ENCODE measurements around the gene MSANTD7. TPM values are rescaled to one million over a fixed set of nuclear protein-coding genes. Genes with fewer than 3 reads are reported as not detected.

The MSANTD7 gene
- total RNA-seq, 1 experiment from 2014 or later: 23.1 TPM

DNA sequence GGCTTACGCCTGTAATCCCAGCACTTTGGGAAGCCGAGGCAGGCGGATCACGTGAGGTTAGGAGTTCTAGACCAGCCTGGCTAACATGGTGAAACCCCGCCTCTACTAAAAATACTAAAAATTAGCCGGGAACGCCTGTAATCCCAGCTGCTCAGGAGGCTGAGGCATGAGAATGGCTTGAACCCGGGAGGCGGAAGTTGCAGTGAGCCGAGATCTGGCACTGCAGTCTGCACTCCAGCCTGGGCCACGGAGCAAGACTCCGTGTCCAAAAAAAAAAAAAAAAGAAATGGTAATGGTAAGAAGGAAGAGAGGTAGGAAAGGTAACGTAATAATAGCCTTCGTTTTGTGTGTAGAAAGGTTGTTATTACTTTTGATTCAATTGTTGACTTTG, 1.2 kb downstream of the MSANTD7 start:
- Histone ChIP-seq H3K23ac (ENCODE audit: insufficient read length, low read depth, low read length) (no peak overlapping the region), H3K79me1 (ENCODE audit: insufficient read depth, low read depth, low read length, poor library complexity, severe bottlenecking) (no peaks in the 10 kb centered on the region), H3K18ac (ENCODE audit: insufficient read length, low read depth, low read length) (no peak overlapping the region), H2BK12ac (ENCODE audit: insufficient read length, low read depth, low read length) (no peak overlapping the region), H3K4me2 (ENCODE audit: insufficient read depth, insufficient read length, low read length) (peak overlapping the region; percentile 88), H3K14ac (ENCODE audit: insufficient read depth, low read length) (no peak overlapping the region), H3K4ac (ENCODE audit: low read depth, low read length) (no peak overlapping the region), H2BK20ac (ENCODE audit: low read depth, low read length, poor library complexity, severe bottlenecking) (no peak overlapping the region), H2BK120ac (ENCODE audit: low read depth, low read length, poor library complexity, severe bottlenecking) (no peak overlapping the region), H2BK5ac (ENCODE audit: insufficient read length, low read length) (no peak overlapping the region), H3T11ph (ENCODE audit: low read length) (no peak overlapping the region), H4K20me1 (ENCODE audit: control insufficient read depth, insufficient read depth, insufficient read length) (no peaks in the 10 kb centered on the region), H2AK5ac (ENCODE audit: insufficient read length, low read length) (no peak overlapping the region), H3K9ac (ENCODE audit: extremely low read depth, insufficient read length, low read length) (peak overlapping the region; percentile 94), H3K27me3 (ENCODE audit: insufficient read depth, low read length) (no peaks in the 10 kb centered on the region), H3K4me1 (ENCODE audit: insufficient read depth, low read length) (peaks cover 2% of the 10 kb centered on the region; the same call in 1 of the 2 replicates), H3K9me3 (ENCODE audit: control insufficient read depth, low read depth, low read length) (no peaks in the 10 kb centered on the region), H3K27ac (ENCODE audit: insufficient read length, low read depth, low read length) (no peak overlapping the region), H4K8ac (replicated peaks; ENCODE audit: insufficient read length, low read depth, low read length) (no peak overlapping the region), H3K56ac (ENCODE audit: insufficient read length, low read depth, low read length) (no peak overlapping the region), H4K91ac (ENCODE audit: insufficient read length, low read depth, low read length) (no peak overlapping the region), H4K5ac (ENCODE audit: insufficient read length, low read depth, low read length) (no peak overlapping the region), H2AFZ (ENCODE audit: low read length) (no peak overlapping the region), H3K79me2 (ENCODE audit: insufficient read depth, low read length) (peaks cover 6% of the 10 kb centered on the region; the same call in 1 of the 2 replicates), H2BK15ac (ENCODE audit: low read depth, low read length) (no peak overlapping the region), H3K23me2 (ENCODE audit: insufficient read length, low read depth, low read length, poor library complexity, severe bottlenecking) (no peaks in the 10 kb centered on the region)
- TF ChIP-seq, protein P1, sequence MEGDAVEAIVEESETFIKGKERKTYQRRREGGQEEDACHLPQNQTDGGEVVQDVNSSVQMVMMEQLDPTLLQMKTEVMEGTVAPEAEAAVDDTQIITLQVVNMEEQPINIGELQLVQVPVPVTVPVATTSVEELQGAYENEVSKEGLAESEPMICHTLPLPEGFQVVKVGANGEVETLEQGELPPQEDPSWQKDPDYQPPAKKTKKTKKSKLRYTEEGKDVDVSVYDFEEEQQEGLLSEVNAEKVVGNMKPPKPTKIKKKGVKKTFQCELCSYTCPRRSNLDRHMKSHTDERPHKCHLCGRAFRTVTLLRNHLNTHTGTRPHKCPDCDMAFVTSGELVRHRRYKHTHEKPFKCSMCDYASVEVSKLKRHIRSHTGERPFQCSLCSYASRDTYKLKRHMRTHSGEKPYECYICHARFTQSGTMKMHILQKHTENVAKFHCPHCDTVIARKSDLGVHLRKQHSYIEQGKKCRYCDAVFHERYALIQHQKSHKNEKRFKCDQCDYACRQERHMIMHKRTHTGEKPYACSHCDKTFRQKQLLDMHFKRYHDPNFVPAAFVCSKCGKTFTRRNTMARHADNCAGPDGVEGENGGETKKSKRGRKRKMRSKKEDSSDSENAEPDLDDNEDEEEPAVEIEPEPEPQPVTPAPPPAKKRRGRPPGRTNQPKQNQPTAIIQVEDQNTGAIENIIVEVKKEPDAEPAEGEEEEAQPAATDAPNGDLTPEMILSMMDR (conservative IDR thresholded peaks at IDR 0.05): no peak
- Mint-ChIP-seq H3K36me3 (ENCODE audit: insufficient read depth in 1 of 3, low read depth in 3 of 3) (peaks cover 20 to 50% (median 46%) of the 10 kb centered on the region in 3 experiments), H3K4me1 (peaks cover 21 to 23% of the 10 kb centered on the region in 2 experiments), H3K27me3 (ENCODE audit: low read depth) (no peaks in the 10 kb centered on the region; the same call in 1 of the 2 replicates), H3K9me3 (no peaks in the 10 kb centered on the region), H3K27ac (peak overlapping the region in 1 of 3 experiments; percentile 96; a peak in 5 of 7 replicates), H3K4me3 (peak overlapping the region; percentile 94 to 95)
- 100% methylated on average over 2 of the region's 14 CpGs for WGBS (ENCODE audit: extremely low coverage, insufficient read length, low lambda C conversion rate)
- peak; percentile 11 for DNase-seq
